Astrocyte (in vitro differentiated cells and primary cell): ENCODE results near the gene TOM1L2. TPM values are rescaled to one million over a fixed set of nuclear protein-coding genes. Genes with fewer than 3 reads are reported as not detected.

Experiments
- DNase-seq: peaks from one replicate; pipeline ENCODE4 v3.0.0-alpha.2; 2010; ENCODE audit warnings: low read depth
- FAIRE-seq: peaks from 2 replicates; lab custom pipeline; 2011; peaks lifted over from hg19 to GRCh38; lab: Jason Lieb, UNC
- H2AFZ ChIP-seq: 2 replicates; pipeline ENCODE4 v1.6.0; 2012; ENCODE audit warnings: low read depth, low read length, inconsistent platforms
- H3K27ac ChIP-seq: 2 replicates; pipeline ENCODE4 v1.5.1; 2011; ENCODE audit warnings: low read depth, low read length, inconsistent platforms
- H3K27me3 ChIP-seq: 2 replicates; pipeline ENCODE4 v1.6.0; 2011; ENCODE audit warnings: low read length, inconsistent platforms; ENCODE audit not compliant: insufficient read depth
- H3K36me3 ChIP-seq: 2 replicates; pipeline ENCODE4 v1.5.1; 2011; ENCODE audit warnings: low read length, inconsistent platforms; ENCODE audit not compliant: insufficient read depth
- H3K4me1 ChIP-seq: 2 replicates; pipeline ENCODE4 v1.5.1; 2011; ENCODE audit warnings: low read length, inconsistent platforms; ENCODE audit not compliant: insufficient read depth
- H3K4me2 ChIP-seq: 2 replicates; pipeline ENCODE4 v1.6.0; 2012; ENCODE audit warnings: low read length, inconsistent platforms
- H3K4me3 ChIP-seq: 2 replicates; pipeline ENCODE4 v1.5.1; 2011; ENCODE audit warnings: low read depth, mild to moderate bottlenecking, low read length, inconsistent platforms; ENCODE audit not compliant: insufficient read depth
- H3K79me2 ChIP-seq: 2 replicates; pipeline ENCODE4 v1.6.0; 2012; ENCODE audit warnings: mild to moderate bottlenecking, low read length, inconsistent platforms; ENCODE audit not compliant: insufficient read depth
- H3K9ac ChIP-seq: 2 replicates; pipeline ENCODE4 v1.6.0; 2012; ENCODE audit warnings: mild to moderate bottlenecking, low read length, inconsistent platforms
- H3K9me3 ChIP-seq: 2 replicates; pipeline ENCODE4 v1.5.1; 2012; ENCODE audit warnings: low read depth, mild to moderate bottlenecking, low read length, inconsistent platforms; ENCODE audit not compliant: insufficient read depth
- H4K20me1 ChIP-seq: 2 replicates; pipeline ENCODE4 v1.6.0; 2012; ENCODE audit warnings: low read length, inconsistent platforms; ENCODE audit not compliant: insufficient read depth
- H3K27ac Mint-ChIP-seq: one replicate; pipeline ENCODE4 v1.8.0; 2021; ENCODE audit warnings: mild to moderate bottlenecking, mixed read lengths; ENCODE audit not compliant: unreplicated experiment
- H3K27me3 Mint-ChIP-seq: one replicate; pipeline ENCODE4 v1.8.0; 2021; ENCODE audit warnings: low read depth, mixed read lengths; ENCODE audit not compliant: unreplicated experiment
- H3K36me3 Mint-ChIP-seq: one replicate; pipeline ENCODE4 v1.8.0; 2021; ENCODE audit warnings: low read depth, mixed read lengths; ENCODE audit not compliant: unreplicated experiment
- H3K4me1 Mint-ChIP-seq: one replicate; pipeline ENCODE4 v1.8.0; 2021; ENCODE audit warnings: low read depth, mixed read lengths; ENCODE audit not compliant: unreplicated experiment
- H3K4me3 Mint-ChIP-seq: one replicate; pipeline ENCODE4 v1.8.0; 2021; ENCODE audit warnings: mild to moderate bottlenecking, moderate library complexity, mixed read lengths; ENCODE audit not compliant: unreplicated experiment
- H3K9me3 Mint-ChIP-seq: one replicate; pipeline ENCODE4 v1.8.0; 2021; ENCODE audit warnings: mild to moderate bottlenecking, mixed read lengths; ENCODE audit not compliant: unreplicated experiment
- EZH2 ChIP-seq: IDR thresholded peaks from 2 replicates; pipeline ENCODE4 v1.6.1; 2012; ENCODE audit warnings: mild to moderate bottlenecking, low read length, inconsistent platforms; ENCODE audit not compliant: insufficient read depth
- total RNA-seq: library from RNA; stranded (reverse); gene quantifications from 2 replicates; pipeline ENCODE4 v1.2.1, GENCODE V29; 2021
- TF ChIP-seq, protein P1 (sequence below): IDR thresholded peaks from 2 replicates; pipeline ENCODE4 v1.5.1; 2011; ENCODE audit warnings: low read depth, mild to moderate bottlenecking, inconsistent platforms, low read length, moderate library complexity; ENCODE audit not compliant: insufficient read depth

Gene TOM1L2
- total RNA-seq, 1 donor from 2014 or later: 54.4 TPM

DNA sequence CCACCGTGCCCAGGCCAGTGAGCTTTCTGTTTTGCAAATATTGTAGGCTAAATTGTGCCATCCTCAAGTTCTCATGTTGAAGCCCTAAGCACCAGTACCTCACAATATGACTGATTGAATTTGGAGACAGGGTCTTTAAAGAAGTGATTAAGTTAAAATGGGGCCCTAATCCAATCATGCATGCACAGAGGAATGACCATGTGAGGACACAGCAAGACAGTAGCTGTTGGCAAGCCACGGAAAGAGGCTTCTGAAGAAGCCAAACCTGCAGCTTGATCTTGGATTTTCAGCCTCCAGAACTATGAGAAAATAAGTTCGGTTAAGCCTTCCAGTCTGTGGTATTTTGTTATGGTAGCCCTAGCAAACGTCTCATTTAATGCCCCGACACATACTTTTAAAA is 24.9 kb downstream of the TOM1L2 start:
- H3K4me3 ChIP-seq: no peak overlapping the region
- H4K20me1 ChIP-seq: peaks cover 15% of the 10 kb centered on the region
- no peak overlapping the region for H3K9ac ChIP-seq
- Mint-ChIP-seq H3K9me3 (no peaks in the 10 kb centered on the region), H3K4me1 (peaks cover 25% of the 10 kb centered on the region), H3K4me3 (no peak overlapping the region), H3K27ac (no peak overlapping the region), H3K36me3 (no peaks in the 10 kb centered on the region), H3K27me3 (no peaks in the 10 kb centered on the region)
- peaks cover 27% of the 10 kb centered on the region for H3K4me1 ChIP-seq
- no peaks in the 10 kb centered on the region for H3K27me3 ChIP-seq
- H3K4me2 ChIP-seq: no peak overlapping the region
- no peak overlapping the region for H3K27ac ChIP-seq
- no peak for DNase-seq
- H3K36me3 ChIP-seq: no peaks in the 10 kb centered on the region
- H2AFZ ChIP-seq: no peak overlapping the region
- TF ChIP-seq, protein P1, sequence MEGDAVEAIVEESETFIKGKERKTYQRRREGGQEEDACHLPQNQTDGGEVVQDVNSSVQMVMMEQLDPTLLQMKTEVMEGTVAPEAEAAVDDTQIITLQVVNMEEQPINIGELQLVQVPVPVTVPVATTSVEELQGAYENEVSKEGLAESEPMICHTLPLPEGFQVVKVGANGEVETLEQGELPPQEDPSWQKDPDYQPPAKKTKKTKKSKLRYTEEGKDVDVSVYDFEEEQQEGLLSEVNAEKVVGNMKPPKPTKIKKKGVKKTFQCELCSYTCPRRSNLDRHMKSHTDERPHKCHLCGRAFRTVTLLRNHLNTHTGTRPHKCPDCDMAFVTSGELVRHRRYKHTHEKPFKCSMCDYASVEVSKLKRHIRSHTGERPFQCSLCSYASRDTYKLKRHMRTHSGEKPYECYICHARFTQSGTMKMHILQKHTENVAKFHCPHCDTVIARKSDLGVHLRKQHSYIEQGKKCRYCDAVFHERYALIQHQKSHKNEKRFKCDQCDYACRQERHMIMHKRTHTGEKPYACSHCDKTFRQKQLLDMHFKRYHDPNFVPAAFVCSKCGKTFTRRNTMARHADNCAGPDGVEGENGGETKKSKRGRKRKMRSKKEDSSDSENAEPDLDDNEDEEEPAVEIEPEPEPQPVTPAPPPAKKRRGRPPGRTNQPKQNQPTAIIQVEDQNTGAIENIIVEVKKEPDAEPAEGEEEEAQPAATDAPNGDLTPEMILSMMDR: no peak
- TF ChIP-seq EZH2: no peak
- H3K79me2 ChIP-seq: peaks cover 69% of the 10 kb centered on the region
- no peaks in the 10 kb centered on the region for H3K9me3 ChIP-seq
- no peak for FAIRE-seq

DNA sequence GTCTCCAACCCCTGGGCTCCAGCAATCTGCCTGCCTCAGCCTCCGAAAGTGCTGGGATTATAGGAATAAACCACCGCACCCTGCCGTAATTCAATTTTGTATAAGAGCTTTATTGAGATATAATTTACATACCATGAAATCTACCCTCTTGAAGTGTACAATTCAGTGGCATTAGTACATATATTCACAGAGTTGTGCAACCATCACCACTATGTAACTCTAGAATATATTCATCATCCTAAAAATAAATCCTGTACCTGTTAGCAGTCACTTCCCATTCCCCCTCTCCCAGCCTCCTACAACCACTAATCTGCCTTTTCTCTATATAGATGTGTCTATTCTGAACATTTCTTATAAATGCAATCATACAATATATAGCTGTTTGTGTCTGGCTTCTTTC is 26.1 kb downstream of the TOM1L2 start:
- peaks cover 29% of the 10 kb centered on the region for H3K4me1 ChIP-seq
- FAIRE-seq (no peak), DNase-seq (no peak)
- H3K27me3 ChIP-seq: no peaks in the 10 kb centered on the region
- H3K27ac Mint-ChIP-seq: no peak overlapping the region
- H3K4me3 ChIP-seq: no peak overlapping the region
- TF ChIP-seq, protein P1: no peak
- no peak for TF ChIP-seq EZH2
- peaks cover 2% of the 10 kb centered on the region for H3K36me3 Mint-ChIP-seq
- H2AFZ ChIP-seq: no peak overlapping the region
- no peak overlapping the region for H3K9ac ChIP-seq
- no peak overlapping the region for H3K4me2 ChIP-seq
- H3K9me3 Mint-ChIP-seq: no peaks in the 10 kb centered on the region
- no peaks in the 10 kb centered on the region for H3K9me3 ChIP-seq
- peaks cover 32% of the 10 kb centered on the region for H3K4me1 Mint-ChIP-seq
- H4K20me1 ChIP-seq: peaks cover 15% of the 10 kb centered on the region
- H3K27me3 Mint-ChIP-seq: no peaks in the 10 kb centered on the region
- H3K36me3 ChIP-seq: no peaks in the 10 kb centered on the region
- H3K27ac ChIP-seq: no peak overlapping the region
- H3K4me3 Mint-ChIP-seq: no peak overlapping the region
- peaks cover 74% of the 10 kb centered on the region for H3K79me2 ChIP-seq

DNA sequence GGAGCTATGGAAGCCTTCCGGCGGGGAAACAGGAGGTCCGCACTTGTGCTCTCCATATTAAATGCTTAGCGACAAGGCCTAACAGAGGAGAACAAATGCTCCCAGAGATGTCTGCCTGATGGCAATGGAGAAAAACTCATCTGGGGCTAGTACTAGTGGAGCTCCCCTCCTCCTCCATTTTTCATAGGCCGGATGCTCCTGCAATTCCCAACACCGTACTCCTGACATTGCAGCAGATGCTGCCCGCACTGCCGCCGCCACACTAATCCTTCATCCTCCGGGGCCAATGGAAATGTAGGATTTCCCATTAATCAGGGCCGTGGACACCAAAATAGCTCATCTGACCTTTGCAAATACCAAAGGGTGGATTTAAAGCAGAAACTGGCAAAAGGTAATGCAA is 27.5 kb downstream of the TOM1L2 start:
- no peak overlapping the region for H3K27ac ChIP-seq
- H3K36me3 ChIP-seq: no peaks in the 10 kb centered on the region
- peaks cover 2% of the 10 kb centered on the region for H3K36me3 Mint-ChIP-seq
- H3K4me2 ChIP-seq: no peak overlapping the region
- peaks cover 41% of the 10 kb centered on the region for H3K4me1 ChIP-seq
- H3K9me3 Mint-ChIP-seq: no peaks in the 10 kb centered on the region
- H3K9ac ChIP-seq: no peak overlapping the region
- FAIRE-seq: no peak
- H3K4me3 ChIP-seq: no peak overlapping the region
- H3K79me2 ChIP-seq: peaks cover 66% of the 10 kb centered on the region
- H2AFZ ChIP-seq: no peak overlapping the region
- H3K27me3 Mint-ChIP-seq: no peaks in the 10 kb centered on the region
- H3K27me3 ChIP-seq: no peaks in the 10 kb centered on the region
- no peak for DNase-seq
- H3K9me3 ChIP-seq: no peaks in the 10 kb centered on the region
- peaks cover 15% of the 10 kb centered on the region for H4K20me1 ChIP-seq
- TF ChIP-seq, protein P1: no peak
- no peak for TF ChIP-seq EZH2
- H3K4me1 Mint-ChIP-seq: peaks cover 39% of the 10 kb centered on the region
- H3K4me3 Mint-ChIP-seq: no peak overlapping the region
- no peak overlapping the region for H3K27ac Mint-ChIP-seq
